GM21723 (cell line): ENCODE results near the gene ARFIP1.
A peak's percentile ranks its signal among the peaks of the same experiment; 100 is the strongest.
"Not testable (repeated sequence)": the region's sequence is repeated elsewhere in the genome, so short reads cannot be mapped to it uniquely, and the experiment has no call there.

ENCODE experiments used
- ATAC-seq: cut with Tn5 transposase; IDR thresholded peaks from one replicate; pipeline ENCODE4 v1.9.1; 2021; ENCODE audit warnings: mild to moderate bottlenecking, moderate library complexity; ENCODE audit not compliant: unreplicated experiment

ARFIP1 gene

GRCh38 chr4:152779513-152780266 lies at the start of gene ARFIP1, which contains the start of gene TIGD4:
Gene ARFIP1, plus strand, starts transcription at chr4:152779954. Its CDS starts 49,680 bp downstream, at chr4:152829634.
Gene TIGD4, minus strand, starts transcription at chr4:152779730. Its CDS starts 8,726 bp downstream, at chr4:152771004.
- peak; percentile 95 for ATAC-seq

- ATAC-seq, result no peak
These were observed 47.8 kb upstream of the ARFIP1 start for GRCh38 chr4:152731997-152732396.

GRCh38 chr4:152734015-152734698 lies 45.6 kb upstream of the ARFIP1 start:
- no peak for ATAC-seq

GRCh38 chr4:152734699-152735050 lies 45.1 kb upstream of the ARFIP1 start:
- no peak for ATAC-seq

GRCh38 chr4:152735396-152735859 lies 44.3 kb upstream of the ARFIP1 start:
- no peak for ATAC-seq

- no peak for ATAC-seq
These were observed 43.8 kb upstream of the ARFIP1 start for GRCh38 chr4:152735906-152736305.

- ATAC-seq, result no peak
These were observed 40.9 kb upstream of the ARFIP1 start for GRCh38 chr4:152738827-152739226.

- no peak for ATAC-seq
These were observed 32.3 kb upstream of the ARFIP1 start for GRCh38 chr4:152747444-152747843.

GRCh38 chr4:152748619-152749018 lies 31.1 kb upstream of the ARFIP1 start:
- no peak for ATAC-seq

GRCh38 chr4:152763796-152764195 lies 16.0 kb upstream of the ARFIP1 start:
- no peak for ATAC-seq

- ATAC-seq, result not testable (repeated sequence)
These were observed 14.6 kb upstream of the ARFIP1 start for GRCh38 chr4:152765069-152765737.

GRCh38 chr4:152771741-152772533 lies 7.8 kb upstream of the ARFIP1 start:
- ATAC-seq, result peak; percentile 97

GRCh38 chr4:152773339-152773738 lies 6.4 kb upstream of the ARFIP1 start:
- ATAC-seq, result no peak

- no peak for ATAC-seq
These were observed 5.8 kb upstream of the ARFIP1 start for GRCh38 chr4:152773953-152774352.

- no peak for ATAC-seq
These were observed 3.4 kb upstream of the ARFIP1 start for GRCh38 chr4:152776352-152776751.

GRCh38 chr4:152777488-152777887 lies 2.3 kb upstream of the ARFIP1 start:
- ATAC-seq, result no peak

GRCh38 chr4:152778656-152779512 lies 870 bp upstream of the ARFIP1 start:
- ATAC-seq, result peak; percentile 25

GRCh38 chr4:152780267-152780778 lies 569 bp downstream of the ARFIP1 start:
- no peak for ATAC-seq

- no peak for ATAC-seq
These were observed 5.0 kb downstream of the ARFIP1 start for GRCh38 chr4:152784490-152785350.
